T-helper 2 cell treated with Interferon-gamma antibody and Interleukin-4, amounts not matched to agents 5 μg/mL and 100 μg/mL, for 36 hours (primary cell): ENCODE measurements around the gene GLRA1.
"Not testable (repeated sequence)": the region's sequence is repeated elsewhere in the genome, so short reads cannot be mapped to it uniquely, and the experiment has no call there.

ENCODE experiments used
- DNase-seq: peaks from one replicate; pipeline ENCODE4 v3.0.0; 2021; ENCODE audit warnings: low spot score
- H3K27ac Mint-ChIP-seq: one replicate; pipeline ENCODE4 v1.8.0; 2021; ENCODE audit warnings: mild to moderate bottlenecking, mixed read lengths
- H3K27me3 Mint-ChIP-seq: one replicate; pipeline ENCODE4 v1.8.0; 2021; ENCODE audit warnings: low read depth, mixed read lengths
- H3K36me3 Mint-ChIP-seq: one replicate; pipeline ENCODE4 v1.8.0; 2021; ENCODE audit warnings: low read depth, mixed read lengths
- H3K4me1 Mint-ChIP-seq: one replicate; pipeline ENCODE4 v1.8.0; 2021; ENCODE audit warnings: low read depth, mixed read lengths
- H3K4me3 Mint-ChIP-seq: one replicate; pipeline ENCODE4 v1.8.0; 2022; ENCODE audit warnings: mild to moderate bottlenecking, moderate library complexity, mixed read lengths
- H3K9me3 Mint-ChIP-seq: one replicate; pipeline ENCODE4 v1.8.0; 2021; ENCODE audit warnings: mixed read lengths

Gene GLRA1

GRCh38 chr5:151810897-151811296 lies 113.8 kb downstream of the GLRA1 start:
- peaks cover 11% of the 10 kb centered on the region for H3K4me1 Mint-ChIP-seq
- H3K36me3 Mint-ChIP-seq, result peaks cover 61% of the 10 kb centered on the region
- H3K9me3 Mint-ChIP-seq, result peaks cover 8% of the 10 kb centered on the region
- no peaks in the 10 kb centered on the region for H3K27me3 Mint-ChIP-seq
- no peak for DNase-seq
- no peak overlapping the region for H3K27ac Mint-ChIP-seq
- no peak overlapping the region for H3K4me3 Mint-ChIP-seq

GRCh38 chr5:151810449-151810848 lies 114.2 kb downstream of the GLRA1 start:
- H3K36me3 Mint-ChIP-seq, result peaks cover 64% of the 10 kb centered on the region
- DNase-seq, result no peak

GRCh38 chr5:151808451-151809169 lies 116.0 kb downstream of the GLRA1 start:
- H3K36me3 Mint-ChIP-seq, result peaks cover 71% of the 10 kb centered on the region
- peaks cover 8% of the 10 kb centered on the region for H3K9me3 Mint-ChIP-seq
- DNase-seq, result no peak
- H3K27me3 Mint-ChIP-seq, result no peaks in the 10 kb centered on the region
- H3K27ac Mint-ChIP-seq, result no peak overlapping the region
- H3K4me3 Mint-ChIP-seq, result no peak overlapping the region
- peaks cover 13% of the 10 kb centered on the region for H3K4me1 Mint-ChIP-seq

More at GRCh38 chr5:151810449-151810848, 114.2 kb downstream of the GLRA1 start:
- no peaks in the 10 kb centered on the region for H3K27me3 Mint-ChIP-seq
- no peak overlapping the region for H3K4me3 Mint-ChIP-seq
- H3K4me1 Mint-ChIP-seq, result peaks cover 11% of the 10 kb centered on the region
- peaks cover 8% of the 10 kb centered on the region for H3K9me3 Mint-ChIP-seq
- H3K27ac Mint-ChIP-seq, result peak overlapping the region; percentile 29

- H3K9me3 Mint-ChIP-seq, result peaks cover 3% of the 10 kb centered on the region
- peaks cover 13% of the 10 kb centered on the region for H3K4me1 Mint-ChIP-seq
- H3K27me3 Mint-ChIP-seq, result no peaks in the 10 kb centered on the region
- peaks cover 62% of the 10 kb centered on the region for H3K36me3 Mint-ChIP-seq
- H3K4me3 Mint-ChIP-seq, result no peak overlapping the region
- no peak overlapping the region for H3K27ac Mint-ChIP-seq
- DNase-seq, result no peak
Observed at GRCh38 chr5:151805414-151806223, 119.0 kb downstream of the GLRA1 start.

GRCh38 chr5:151800532-151800931 lies 124.1 kb downstream of the GLRA1 start:
- H3K36me3 Mint-ChIP-seq, result peaks cover 63% of the 10 kb centered on the region
- H3K4me3 Mint-ChIP-seq, result no peak overlapping the region
- no peaks in the 10 kb centered on the region for H3K9me3 Mint-ChIP-seq
- DNase-seq, result no peak
- H3K4me1 Mint-ChIP-seq, result peaks cover 8% of the 10 kb centered on the region
- H3K27me3 Mint-ChIP-seq, result no peaks in the 10 kb centered on the region
- H3K27ac Mint-ChIP-seq, result no peak overlapping the region

GRCh38 chr5:151799407-151799806 lies 125.2 kb downstream of the GLRA1 start:
- peak overlapping the region; percentile 35 for H3K27ac Mint-ChIP-seq

GRCh38 chr5:151798674-151799073 lies 126.0 kb downstream of the GLRA1 start:
- DNase-seq, result no peak
- peaks cover 59% of the 10 kb centered on the region for H3K36me3 Mint-ChIP-seq
- H3K27ac Mint-ChIP-seq, result no peak overlapping the region
- no peaks in the 10 kb centered on the region for H3K27me3 Mint-ChIP-seq
- no peak overlapping the region for H3K4me3 Mint-ChIP-seq
- H3K4me1 Mint-ChIP-seq, result peaks cover 14% of the 10 kb centered on the region
- no peaks in the 10 kb centered on the region for H3K9me3 Mint-ChIP-seq

More at GRCh38 chr5:151799407-151799806, 125.2 kb downstream of the GLRA1 start:
- Mint-ChIP-seq H3K4me1 (peaks cover 11% of the 10 kb centered on the region), H3K36me3 (peaks cover 59% of the 10 kb centered on the region), H3K27me3 (no peaks in the 10 kb centered on the region), H3K9me3 (no peaks in the 10 kb centered on the region), H3K4me3 (no peak overlapping the region)
- DNase-seq, result no peak

- peaks cover 20% of the 10 kb centered on the region for H3K4me1 Mint-ChIP-seq
- H3K36me3 Mint-ChIP-seq, result peaks cover 70% of the 10 kb centered on the region
- no peaks in the 10 kb centered on the region for H3K27me3 Mint-ChIP-seq
- no peak overlapping the region for H3K4me3 Mint-ChIP-seq
- no peak overlapping the region for H3K27ac Mint-ChIP-seq
- H3K9me3 Mint-ChIP-seq, result no peaks in the 10 kb centered on the region
- DNase-seq, result no peak
Observed at GRCh38 chr5:151795426-151795825, 129.2 kb downstream of the GLRA1 start.

GRCh38 chr5:151793358-151793757 lies 131.3 kb downstream of the GLRA1 start:
- no peaks in the 10 kb centered on the region for H3K27me3 Mint-ChIP-seq
- no peak overlapping the region for H3K4me3 Mint-ChIP-seq
- H3K27ac Mint-ChIP-seq, result no peak overlapping the region
- no peaks in the 10 kb centered on the region for H3K9me3 Mint-ChIP-seq
- no peak for DNase-seq
- H3K36me3 Mint-ChIP-seq, result peaks cover 69% of the 10 kb centered on the region
- peaks cover 20% of the 10 kb centered on the region for H3K4me1 Mint-ChIP-seq

GRCh38 chr5:151787817-151788216 lies 136.8 kb downstream of the GLRA1 start:
- H3K9me3 Mint-ChIP-seq, result no peaks in the 10 kb centered on the region
- H3K27me3 Mint-ChIP-seq, result no peaks in the 10 kb centered on the region
- DNase-seq, result no peak
- H3K4me3 Mint-ChIP-seq, result no peak overlapping the region
- H3K27ac Mint-ChIP-seq, result no peak overlapping the region
- peaks cover 48% of the 10 kb centered on the region for H3K36me3 Mint-ChIP-seq
- H3K4me1 Mint-ChIP-seq, result peaks cover 24% of the 10 kb centered on the region

GRCh38 chr5:151786468-151786867 lies 138.2 kb downstream of the GLRA1 start:
- no peak overlapping the region for H3K4me3 Mint-ChIP-seq
- H3K4me1 Mint-ChIP-seq, result peaks cover 21% of the 10 kb centered on the region
- peaks cover 39% of the 10 kb centered on the region for H3K36me3 Mint-ChIP-seq
- no peaks in the 10 kb centered on the region for H3K9me3 Mint-ChIP-seq
- no peaks in the 10 kb centered on the region for H3K27me3 Mint-ChIP-seq
- H3K27ac Mint-ChIP-seq, result no peak overlapping the region
- DNase-seq, result no peak

GRCh38 chr5:151784141-151784540 lies 140.5 kb downstream of the GLRA1 start:
- H3K36me3 Mint-ChIP-seq, result peaks cover 21% of the 10 kb centered on the region
- no peaks in the 10 kb centered on the region for H3K9me3 Mint-ChIP-seq
- H3K27me3 Mint-ChIP-seq, result no peaks in the 10 kb centered on the region
- no peak overlapping the region for H3K27ac Mint-ChIP-seq
- no peak for DNase-seq
- no peak overlapping the region for H3K4me3 Mint-ChIP-seq
- peaks cover 37% of the 10 kb centered on the region for H3K4me1 Mint-ChIP-seq

GRCh38 chr5:151783664-151784063 lies 141.0 kb downstream of the GLRA1 start:
- Mint-ChIP-seq H3K4me1 (peaks cover 41% of the 10 kb centered on the region), H3K36me3 (peaks cover 21% of the 10 kb centered on the region)
- DNase-seq, H3K27me3 Mint-ChIP-seq, H3K9me3 Mint-ChIP-seq, H3K27ac Mint-ChIP-seq, H3K4me3 Mint-ChIP-seq: not testable (repeated sequence)

- Mint-ChIP-seq H3K27ac (no peak overlapping the region), H3K36me3 (peaks cover 23% of the 10 kb centered on the region), H3K9me3 (no peaks in the 10 kb centered on the region), H3K4me1 (peaks cover 52% of the 10 kb centered on the region), H3K27me3 (no peaks in the 10 kb centered on the region), H3K4me3 (no peak overlapping the region)
- DNase-seq, result no peak
Observed at GRCh38 chr5:151781201-151781600, 143.4 kb downstream of the GLRA1 start.
